Parathyroid adenoma (tissue), 2 donors: ENCODE measurements around the gene WNT7A.

Experiments used
- H2AFZ ChIP-seq: fragments of 300-600 bp; sonication (generic); one replicate; pipeline ENCODE4 v1.7.0; 2017; ENCODE audit warnings: antibody characterized with exemption, mild to moderate bottlenecking
- H3K27ac ChIP-seq: fragments of 300-600 bp; sonication (generic); one replicate; pipeline ENCODE4 v1.7.0; 2017
- H3K27me3 ChIP-seq: fragments of 300-600 bp; sonication (generic); one replicate; pipeline ENCODE4 v1.7.0; 2017; ENCODE audit warnings: low read length; ENCODE audit not compliant: control insufficient read depth, insufficient read depth
- H3K36me3 ChIP-seq: fragments of 300-600 bp; sonication (generic); one replicate; pipeline ENCODE4 v1.7.0; 2017; ENCODE audit warnings: low read length; ENCODE audit not compliant: control insufficient read depth, insufficient read depth
- H3K4me1 ChIP-seq: fragments of 300-600 bp; sonication (generic); one replicate; pipeline ENCODE4 v1.7.0; 2017; ENCODE audit warnings: control low read depth
- H3K4me2 ChIP-seq: fragments of 300-600 bp; sonication (generic); one replicate; pipeline ENCODE4 v1.7.0; 2017; ENCODE audit warnings: low read length
- H3K4me3 ChIP-seq: fragments of 300-600 bp; sonication (generic); one replicate; pipeline ENCODE4 v1.7.0; 2017; ENCODE audit warnings: low read depth, low read length
- H3K79me2 ChIP-seq: fragments of 300-600 bp; sonication (generic); one replicate; pipeline ENCODE4 v1.7.0; 2017; ENCODE audit warnings: control low read depth
- H3K9ac ChIP-seq: fragments of 300-600 bp; sonication (generic); one replicate; pipeline ENCODE4 v1.7.0; 2017; ENCODE audit warnings: mild to moderate bottlenecking
- H3K9me3 ChIP-seq: fragments of 300-600 bp; sonication (generic); one replicate; pipeline ENCODE4 v1.7.0; 2017; ENCODE audit warnings: low read length; ENCODE audit not compliant: control insufficient read depth
- TF ChIP-seq, protein P1 (sequence below): fragments of 300-600 bp; sonication (generic); IDR thresholded peaks from one replicate; pipeline ENCODE4 v1.7.0; 2017; ENCODE audit warnings: antibody characterized with exemption, mild to moderate bottlenecking
- donor health status: primary hyperparathyroidism.

The WNT7A gene

DNA sequence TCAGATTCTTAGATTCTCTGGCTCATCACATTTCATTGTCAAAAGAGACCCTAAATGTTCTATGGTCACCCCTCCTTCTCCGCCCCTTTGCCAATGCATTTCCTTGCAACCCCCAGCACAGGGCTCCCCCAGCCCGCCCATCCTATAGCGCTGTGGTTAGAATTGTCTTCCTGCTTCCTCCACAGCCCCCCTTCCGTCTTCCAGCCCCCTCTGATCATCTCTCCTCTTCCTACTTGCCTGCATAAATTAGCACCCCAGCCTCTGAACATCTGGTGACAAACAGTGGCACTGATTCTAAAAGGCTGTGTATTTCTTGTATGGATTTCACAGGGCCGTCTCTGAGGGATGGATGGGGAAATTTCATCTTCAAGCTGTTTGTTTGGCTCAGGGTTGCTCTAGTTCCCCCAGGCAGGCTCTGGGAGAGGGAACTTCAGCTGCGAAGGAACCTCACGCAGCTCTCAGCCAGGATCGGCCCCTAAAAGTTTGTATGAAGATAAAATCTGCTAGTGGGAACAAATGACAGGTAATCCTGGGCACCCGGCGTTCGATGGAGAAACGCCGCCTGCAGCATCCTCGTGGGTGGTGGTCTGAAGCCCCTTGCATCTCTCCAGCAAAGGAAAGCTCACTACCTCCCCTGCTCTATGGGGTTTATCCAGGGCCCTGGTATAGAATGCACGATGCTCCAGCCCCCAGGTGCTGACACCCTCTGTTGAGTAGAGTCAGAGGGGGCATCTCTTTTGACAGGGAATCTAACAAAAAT is 83.0 kb downstream of the WNT7A start:
- Histone ChIP-seq H2AFZ (no peak overlapping the region), H3K4me2 (no peak overlapping the region), H3K9ac (no peak overlapping the region), H3K27me3 (no peaks in the 10 kb centered on the region), H3K4me3 (no peak overlapping the region), H3K9me3 (no peaks in the 10 kb centered on the region), H3K79me2 (no peaks in the 10 kb centered on the region), H3K27ac (no peak overlapping the region), H3K4me1 (no peaks in the 10 kb centered on the region), H3K36me3 (no peaks in the 10 kb centered on the region)
- TF ChIP-seq, protein P1, sequence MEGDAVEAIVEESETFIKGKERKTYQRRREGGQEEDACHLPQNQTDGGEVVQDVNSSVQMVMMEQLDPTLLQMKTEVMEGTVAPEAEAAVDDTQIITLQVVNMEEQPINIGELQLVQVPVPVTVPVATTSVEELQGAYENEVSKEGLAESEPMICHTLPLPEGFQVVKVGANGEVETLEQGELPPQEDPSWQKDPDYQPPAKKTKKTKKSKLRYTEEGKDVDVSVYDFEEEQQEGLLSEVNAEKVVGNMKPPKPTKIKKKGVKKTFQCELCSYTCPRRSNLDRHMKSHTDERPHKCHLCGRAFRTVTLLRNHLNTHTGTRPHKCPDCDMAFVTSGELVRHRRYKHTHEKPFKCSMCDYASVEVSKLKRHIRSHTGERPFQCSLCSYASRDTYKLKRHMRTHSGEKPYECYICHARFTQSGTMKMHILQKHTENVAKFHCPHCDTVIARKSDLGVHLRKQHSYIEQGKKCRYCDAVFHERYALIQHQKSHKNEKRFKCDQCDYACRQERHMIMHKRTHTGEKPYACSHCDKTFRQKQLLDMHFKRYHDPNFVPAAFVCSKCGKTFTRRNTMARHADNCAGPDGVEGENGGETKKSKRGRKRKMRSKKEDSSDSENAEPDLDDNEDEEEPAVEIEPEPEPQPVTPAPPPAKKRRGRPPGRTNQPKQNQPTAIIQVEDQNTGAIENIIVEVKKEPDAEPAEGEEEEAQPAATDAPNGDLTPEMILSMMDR: no peak

GRCh38 chr3:13795816-13796215 is 84.1 kb downstream of the WNT7A start:
- Histone ChIP-seq H3K79me2 (no peaks in the 10 kb centered on the region), H3K4me3 (no peak overlapping the region), H3K9me3 (no peaks in the 10 kb centered on the region), H2AFZ (no peak overlapping the region), H3K4me1 (no peaks in the 10 kb centered on the region), H3K36me3 (no peaks in the 10 kb centered on the region), H3K9ac (no peak overlapping the region), H3K27me3 (no peaks in the 10 kb centered on the region), H3K27ac (no peak overlapping the region), H3K4me2 (no peak overlapping the region)
- TF ChIP-seq, protein P1: no peak

GRCh38 chr3:13794322-13794721 is 85.5 kb downstream of the WNT7A start:
- Histone ChIP-seq H3K79me2 (no peaks in the 10 kb centered on the region), H3K9ac (no peak overlapping the region), H3K4me2 (no peak overlapping the region), H3K9me3 (no peaks in the 10 kb centered on the region), H3K4me1 (no peaks in the 10 kb centered on the region), H3K27ac (no peak overlapping the region), H3K27me3 (no peaks in the 10 kb centered on the region), H3K4me3 (no peak overlapping the region), H2AFZ (no peak overlapping the region), H3K36me3 (no peaks in the 10 kb centered on the region)
- TF ChIP-seq, protein P1: no peak

- H2AFZ ChIP-seq: no peak overlapping the region
- TF ChIP-seq, protein P1: no peak
- no peaks in the 10 kb centered on the region for H3K27me3 ChIP-seq
- H3K9me3 ChIP-seq: no peaks in the 10 kb centered on the region
- H3K79me2 ChIP-seq: no peaks in the 10 kb centered on the region
- H3K4me2 ChIP-seq: no peak overlapping the region
- H3K4me1 ChIP-seq: no peaks in the 10 kb centered on the region
- no peak overlapping the region for H3K9ac ChIP-seq
- H3K27ac ChIP-seq: no peak overlapping the region
- no peaks in the 10 kb centered on the region for H3K36me3 ChIP-seq
- no peak overlapping the region for H3K4me3 ChIP-seq
Measured at GRCh38 chr3:13793451-13793850, 86.4 kb downstream of the WNT7A start.
